Loucy (cell line): ENCODE measurements around the gene ABHD12.
"Not testable (repeated sequence)": the region's sequence is repeated elsewhere in the genome, so short reads cannot be mapped to it uniquely, and the experiment has no call there.

Source experiments
- H2AFZ ChIP-seq: fragments of 200-600 bp; sonication (generic); 2 replicates; pipeline ENCODE4 v1.6.0; 2016; ENCODE audit warnings: antibody characterized with exemption, mild to moderate bottlenecking, low read length, moderate library complexity
- H3F3A ChIP-seq: fragments of 200-600 bp; 2 replicates; pipeline ENCODE4 v1.6.0; 2016; ENCODE audit warnings: antibody characterized with exemption, low read depth, mild to moderate bottlenecking
- H3K27me3 ChIP-seq: fragments of 200-600 bp; sonication (generic); 2 replicates; pipeline ENCODE4 v1.6.1; 2014; ENCODE audit warnings: low read length, mild to moderate bottlenecking; ENCODE audit not compliant: insufficient read depth, poor library complexity, severe bottlenecking
- H3K36me3 ChIP-seq: fragments of 200-600 bp; sonication (generic); 2 replicates; pipeline ENCODE4 v1.6.1; 2016; ENCODE audit warnings: low read length; ENCODE audit not compliant: insufficient read depth
- H3K4me1 ChIP-seq: fragments of 200-600 bp; sonication (generic); 2 replicates; pipeline ENCODE4 v1.5.1; 2014; ENCODE audit warnings: low read length, mild to moderate bottlenecking; ENCODE audit not compliant: insufficient read depth, poor library complexity, severe bottlenecking
- H3K4me2 ChIP-seq: fragments of 200-600 bp; sonication (generic); 2 replicates; pipeline ENCODE4 v1.6.0; 2014; ENCODE audit warnings: antibody characterized with exemption, low read length, low read depth, mild to moderate bottlenecking; ENCODE audit not compliant: poor library complexity, severe bottlenecking
- H3K4me3 ChIP-seq: fragments of 200-600 bp; sonication (generic); 2 replicates; pipeline ENCODE4 v1.5.1; 2014; ENCODE audit warnings: low read length, mild to moderate bottlenecking, mixed read lengths; ENCODE audit not compliant: poor library complexity, severe bottlenecking
- H3K79me2 ChIP-seq: fragments of 200-600 bp; sonication (generic); 2 replicates; pipeline ENCODE4 v1.6.1; 2014; ENCODE audit warnings: low read length; ENCODE audit not compliant: insufficient read depth
- H3K9ac ChIP-seq: fragments of 200-600 bp; sonication (generic); 2 replicates; pipeline ENCODE4 v1.6.0; 2014; ENCODE audit warnings: mild to moderate bottlenecking, low read depth, low read length, moderate library complexity; ENCODE audit not compliant: poor library complexity, severe bottlenecking
- H3K9me2 ChIP-seq: fragments of 200-600 bp; sonication (generic); replicated peaks from 2 replicates; pipeline ENCODE4 v1.6.1; 2016; ENCODE audit warnings: low read depth, low read length, mixed read lengths
- H3K9me3 ChIP-seq: fragments of 200-600 bp; sonication (generic); 2 replicates; pipeline ENCODE4 v1.6.1; 2014; ENCODE audit warnings: mild to moderate bottlenecking, antibody characterized with exemption, low read length, low read depth; ENCODE audit not compliant: insufficient read depth
- H4K20me1 ChIP-seq: fragments of 200-600 bp; sonication (generic); 2 replicates; pipeline ENCODE4 v1.6.0; 2014; ENCODE audit warnings: antibody characterized with exemption, low read length, mild to moderate bottlenecking; ENCODE audit not compliant: insufficient read depth, poor library complexity, severe bottlenecking
- EZH2phosphoT487 ChIP-seq: fragments of 200-600 bp; IDR thresholded peaks from 2 replicates; pipeline ENCODE4 v1.6.1; 2018; ENCODE audit warnings: antibody characterized with exemption, mild to moderate bottlenecking, moderate library complexity, borderline replicate concordance
- TF ChIP-seq, protein P1 (sequence below): fragments of 200-600 bp; sonication (generic); conservative IDR thresholded peaks from 2 replicates; pipeline ENCODE4 v1.5.1; 2014; ENCODE audit warnings: mild to moderate bottlenecking, antibody characterized with exemption, low read length

ABHD12 gene

GRCh38 chr20:25407311-25408169, 16.9 kb upstream of the ABHD12 start, which contains the start of gene GINS1:
Gene GINS1, plus strand, starts transcription at chr20:25407673. Its CDS starts 148 bp downstream, at chr20:25407821.
- Histone ChIP-seq H4K20me1 (peaks cover 4% of the 10 kb centered on the region), H2AFZ (peak within 1 kb of the TSS; percentile 87), H3K79me2 (peaks cover 46% of the 10 kb centered on the region), H3K9me3 (peaks cover 11% of the 10 kb centered on the region; the same call in 1 of the 2 replicates), H3K36me3 (no peaks in the 10 kb centered on the region), H3K9ac (peak within 1 kb of the TSS; percentile 90), H3K4me1 (peaks cover 11% of the 10 kb centered on the region), H3K27me3 (no peaks in the 10 kb centered on the region), H3F3A (no peaks in the 10 kb centered on the region), H3K4me2 (peak within 1 kb of the TSS; percentile 86), H3K9me2 (no peaks in the 10 kb centered on the region), H3K4me3 (peak within 1 kb of the TSS; percentile 81)
- TF ChIP-seq EZH2phosphoT487: no peak
- TF ChIP-seq, protein P1, sequence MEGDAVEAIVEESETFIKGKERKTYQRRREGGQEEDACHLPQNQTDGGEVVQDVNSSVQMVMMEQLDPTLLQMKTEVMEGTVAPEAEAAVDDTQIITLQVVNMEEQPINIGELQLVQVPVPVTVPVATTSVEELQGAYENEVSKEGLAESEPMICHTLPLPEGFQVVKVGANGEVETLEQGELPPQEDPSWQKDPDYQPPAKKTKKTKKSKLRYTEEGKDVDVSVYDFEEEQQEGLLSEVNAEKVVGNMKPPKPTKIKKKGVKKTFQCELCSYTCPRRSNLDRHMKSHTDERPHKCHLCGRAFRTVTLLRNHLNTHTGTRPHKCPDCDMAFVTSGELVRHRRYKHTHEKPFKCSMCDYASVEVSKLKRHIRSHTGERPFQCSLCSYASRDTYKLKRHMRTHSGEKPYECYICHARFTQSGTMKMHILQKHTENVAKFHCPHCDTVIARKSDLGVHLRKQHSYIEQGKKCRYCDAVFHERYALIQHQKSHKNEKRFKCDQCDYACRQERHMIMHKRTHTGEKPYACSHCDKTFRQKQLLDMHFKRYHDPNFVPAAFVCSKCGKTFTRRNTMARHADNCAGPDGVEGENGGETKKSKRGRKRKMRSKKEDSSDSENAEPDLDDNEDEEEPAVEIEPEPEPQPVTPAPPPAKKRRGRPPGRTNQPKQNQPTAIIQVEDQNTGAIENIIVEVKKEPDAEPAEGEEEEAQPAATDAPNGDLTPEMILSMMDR: no peak

DNA sequence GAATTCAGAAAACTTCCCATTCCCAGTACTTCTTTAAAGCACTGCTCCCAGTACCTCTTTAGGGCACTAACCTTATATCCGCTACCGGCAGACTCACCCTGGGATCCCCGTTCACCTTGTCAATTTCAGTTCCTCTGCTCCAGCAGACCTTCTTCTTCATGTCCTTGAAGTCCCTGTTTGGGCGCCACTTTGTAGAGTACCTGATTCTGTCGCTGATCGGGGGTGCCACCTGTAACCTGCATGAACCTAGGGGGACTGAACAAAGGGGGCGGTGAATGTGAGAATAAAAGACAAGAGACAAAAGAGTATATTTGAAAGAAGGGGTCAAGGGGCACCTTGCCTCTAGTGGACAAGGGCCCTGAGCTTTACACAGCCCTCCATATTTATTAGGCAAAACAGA, 11.9 kb upstream of the ABHD12 start:
- Histone ChIP-seq H3K9ac (no peak overlapping the region), H3K4me2 (no peak overlapping the region), H3F3A (no peaks in the 10 kb centered on the region), H3K27me3 (no peaks in the 10 kb centered on the region), H3K4me3 (no peak overlapping the region), H4K20me1 (no peaks in the 10 kb centered on the region), H3K4me1 (no peaks in the 10 kb centered on the region), H3K36me3 (no peaks in the 10 kb centered on the region), H2AFZ (no peak overlapping the region), H3K79me2 (no peaks in the 10 kb centered on the region), H3K9me3 (peaks cover 15% of the 10 kb centered on the region; the same call in 1 of the 2 replicates), H3K9me2 (no peaks in the 10 kb centered on the region)
- TF ChIP-seq, protein P1: no peak
- TF ChIP-seq EZH2phosphoT487: no peak

- H3K36me3 ChIP-seq, H3K9me2 ChIP-seq, H3K9ac ChIP-seq, H3K4me3 ChIP-seq, H2AFZ ChIP-seq, H3K27me3 ChIP-seq, H3K4me1 ChIP-seq, H4K20me1 ChIP-seq, H3F3A ChIP-seq, H3K79me2 ChIP-seq, H3K4me2 ChIP-seq: not testable (repeated sequence)
- H3K9me3 ChIP-seq: peaks cover 15% of the 10 kb centered on the region; the same call in 1 of the 2 replicates
Measured at GRCh38 chr20:25400291-25400732, 9.7 kb upstream of the ABHD12 start.
